Panc1 (cell line): Measurements from ENCODE around the gene GPR119. TPM values are rescaled to one million over a fixed set of nuclear protein-coding genes. Genes with fewer than 3 reads are reported as not detected.

Source experiments
- ATAC-seq: fragments of 200-7000 bp; cut with Tn5 transposase; 2 replicates; pipeline ENCODE4 v1.9.1; 2020; ENCODE audit warnings: mild to moderate bottlenecking, moderate library complexity
- BruUV-seq: library from RNA; stranded (reverse); fragments of 400-500 nt; replicated peaks from 2 replicates; lab custom pipeline; 2021; lab: Mats Ljungman, UMichigan
- CTCF ChIA-PET: fragments of 300-600 bp; sonication (Branson Sonifier 250); formaldehyde crosslinking; loops from one replicate; lab custom pipeline; 2022; ENCODE audit warnings: antibody characterized with exemption; lab: Charles Lee
- POLR2A ChIA-PET: fragments of 300-600 bp; sonication (Branson Sonifier 250); formaldehyde crosslinking; loops from one replicate; lab custom pipeline; 2022; ENCODE audit warnings: antibody characterized with exemption; lab: Charles Lee
- DNase-seq: peaks from one replicate; pipeline ENCODE4 v3.0.0-alpha.2; 2010; ENCODE audit warnings: low read depth, low spot score
- H3K27ac ChIP-seq: 2 replicates; pipeline ENCODE4 v1.5.1; 2011; ENCODE audit warnings: mild to moderate bottlenecking, low read length, inconsistent platforms
- H3K27me3 ChIP-seq: fragments of 200-500 bp; sonication (Bioruptor generic); 2 replicates; pipeline ENCODE4 v1.6.0; 2014; ENCODE audit warnings: low read length, inconsistent platforms; ENCODE audit not compliant: control insufficient read depth, insufficient read depth
- H3K36me3 ChIP-seq: fragments of 200-500 bp; sonication (Bioruptor generic); 2 replicates; pipeline ENCODE4 v1.5.1; 2014; ENCODE audit warnings: inconsistent platforms, mild to moderate bottlenecking, low read length, moderate library complexity; ENCODE audit not compliant: control insufficient read depth, insufficient read depth
- H3K4me1 ChIP-seq: 2 replicates; pipeline ENCODE4 v1.5.1; 2011; ENCODE audit warnings: inconsistent platforms, mild to moderate bottlenecking, low read length, moderate library complexity; ENCODE audit not compliant: control insufficient read depth, insufficient read depth
- H3K4me3 ChIP-seq, 2 experiments: 2 replicates each; pipeline ENCODE4 v1.5.1; 2011 to 2012; ENCODE audit warnings: low read depth in 2 of 2, low read length in 2 of 2, mild to moderate bottlenecking in 2 of 2, inconsistent platforms in 1 of 2, moderate library complexity in 1 of 2
- H3K9me3 ChIP-seq: fragments of 200-500 bp; sonication (Bioruptor generic); 2 replicates; pipeline ENCODE4 v1.5.1; 2014; ENCODE audit warnings: low read depth, mild to moderate bottlenecking, inconsistent platforms, low read length, moderate library complexity; ENCODE audit not compliant: control insufficient read depth, insufficient read depth
- CTCF ChIP-seq: fragments of 450-650 bp; IDR thresholded peaks from 2 replicates; pipeline ENCODE4 v1.5.1; 2017; ENCODE audit warnings: mild to moderate bottlenecking
- POLR2AphosphoS5 ChIP-seq: IDR thresholded peaks from 2 replicates; pipeline ENCODE4 v1.6.1; 2012; ENCODE audit warnings: mild to moderate bottlenecking, low read depth, low read length, moderate library complexity
- REST ChIP-seq, 2 experiments: IDR thresholded peaks; 2 replicates each; pipeline ENCODE4 v1.6.1; 2011 to 2012; ENCODE audit warnings: low read depth in 2 of 2, control low read depth in 1 of 2, low read length in 1 of 2, mild to moderate bottlenecking in 1 of 2, moderate library complexity in 1 of 2; ENCODE audit not compliant: insufficient read depth in 1 of 2
- SIN3A ChIP-seq: IDR thresholded peaks from 2 replicates; pipeline ENCODE4 v1.6.1; 2012; ENCODE audit warnings: low read depth, mild to moderate bottlenecking, low read length, moderate library complexity, borderline replicate concordance; ENCODE audit not compliant: insufficient read depth
- TCF7L2 ChIP-seq: IDR thresholded peaks from 2 replicates; pipeline ENCODE4 v1.6.1; 2011; ENCODE audit warnings: mild to moderate bottlenecking, low read depth, low read length, inconsistent platforms
- in situ Hi-C: cut with HindIII; loops from 2 replicates; pipeline ENCODE4 v1.10.0; 2016; ENCODE audit warnings: low sequenced_read_pairs, low pct_unique_long_range_greater_than_20kb
- intact Hi-C: fragments of 100-400 bp; cut with micrococcal nuclease; formaldehyde crosslinking; loops from one replicate; pipeline ENCODE4 v1.10.0; 2022; ENCODE audit not compliant: unreplicated experiment
- total RNA-seq: library from RNA; stranded (reverse); gene quantifications from one replicate; pipeline ENCODE4 v1.2.1, GENCODE V29; 2021; ENCODE audit not compliant: unreplicated experiment

Gene GPR119
- total RNA-seq, 1 experiment from 2014 or later: not detected

- no peak for ATAC-seq
- Histone ChIP-seq H3K27me3 (no peaks in the 10 kb centered on the region; the same call in 1 of the 2 replicates), H3K36me3 (no peaks in the 10 kb centered on the region), H3K9me3 (no peaks in the 10 kb centered on the region), H3K27ac (no peak overlapping the region), H3K4me1 (no peaks in the 10 kb centered on the region), H3K4me3 (no peak overlapping the region)
- CTCF ChIA-PET: no interaction called here
- DNase-seq: no peak
- POLR2A ChIA-PET: interaction anchor here (0.6 kb wide), 1 partner anchor 16 kb away, joined by 4 read pairs; no protein-coding TSS in a partner anchor
- in situ Hi-C loops: no loop called here
- intact Hi-C loops: no loop called here
- no TSS peak for BruUV-seq
- TF ChIP-seq SIN3A: no peak
- TF ChIP-seq POLR2AphosphoS5: no peak
- no peak for TF ChIP-seq REST (IDR thresholded peaks at IDR 0.05; ENCODE audit: insufficient read depth in 1 of 2, low read depth in 2 of 2, low read length in 1 of 2)
- TF ChIP-seq CTCF: no peak
- no peak for TF ChIP-seq TCF7L2
These were observed 32.6 kb upstream of the GPR119 start for GRCh38 chrX:130418066-130418465.

GRCh38 chrX:130416785-130417184 lies 31.3 kb upstream of the GPR119 start:
- no TSS peak for BruUV-seq
- H3K4me3 ChIP-seq: no peak overlapping the region
- POLR2A ChIA-PET: no interaction called here

More at GRCh38 chrX:130416785-130417184, 31.3 kb upstream of the GPR119 start:
- no peaks in the 10 kb centered on the region for H3K36me3 ChIP-seq
- no peak for ATAC-seq
- in situ Hi-C loops (no loop called here), intact Hi-C loops (no loop called here)
- CTCF ChIA-PET: no interaction called here
- TF ChIP-seq POLR2AphosphoS5 (no peak), SIN3A (no peak), REST (IDR thresholded peaks at IDR 0.05; ENCODE audit: insufficient read depth in 1 of 2, low read depth in 2 of 2, low read length in 1 of 2) (no peak), CTCF (no peak), TCF7L2 (no peak)
- no peaks in the 10 kb centered on the region for H3K4me1 ChIP-seq
- no peak for DNase-seq
- H3K27ac ChIP-seq: no peak overlapping the region
- H3K9me3 ChIP-seq: no peaks in the 10 kb centered on the region
- H3K27me3 ChIP-seq: no peaks in the 10 kb centered on the region; the same call in 1 of the 2 replicates
